Measurements from ENCODE around the gene PER3.

DNA sequence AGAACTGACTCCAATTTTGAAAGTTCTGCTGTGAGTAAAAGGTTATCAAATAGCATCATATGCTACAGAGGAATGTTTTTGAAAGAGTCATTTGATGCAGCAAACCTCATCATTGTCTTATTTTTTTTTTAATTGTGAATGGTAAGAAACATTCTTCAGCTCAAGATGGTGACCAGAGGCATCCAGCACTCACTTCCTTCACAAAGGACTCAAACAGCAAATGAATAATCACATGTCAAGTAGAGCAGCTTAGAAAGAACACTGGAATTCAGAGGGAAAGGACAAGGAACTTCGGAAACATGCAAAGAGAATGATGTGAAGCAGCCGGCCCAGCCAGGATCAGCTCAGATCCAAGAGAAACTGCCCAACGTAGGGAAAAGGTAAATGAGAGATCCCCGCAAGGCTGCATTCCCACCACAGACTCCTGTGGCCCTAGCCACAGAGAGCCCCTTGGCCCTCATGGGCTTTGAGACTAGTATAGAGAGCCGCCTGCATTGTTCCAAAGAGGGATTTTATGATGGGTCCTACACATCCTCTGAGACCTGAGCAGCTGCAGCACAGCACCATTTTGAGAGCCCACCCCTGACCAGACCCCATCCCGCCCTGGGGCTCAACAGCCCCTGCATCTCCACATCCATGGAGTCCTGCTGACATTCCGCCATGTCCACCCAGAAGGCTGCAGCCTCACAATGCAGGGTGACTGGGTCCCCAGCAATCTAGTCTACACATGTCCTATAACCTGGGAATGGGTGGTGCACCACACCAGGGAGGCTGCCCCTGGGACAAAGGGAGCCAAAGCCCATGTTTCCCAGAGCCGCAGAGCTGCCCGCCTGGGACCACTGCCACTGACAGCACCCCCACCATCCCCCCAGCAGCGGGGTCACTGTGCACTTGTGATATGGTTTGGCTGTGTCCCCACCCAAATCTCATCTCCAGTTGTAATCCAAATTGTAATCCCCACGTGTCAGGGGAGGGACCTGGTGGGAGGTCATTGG, 90.0 kb downstream of the PER3 start:
- TF ChIP-seq POLR2A (IDR thresholded peaks at IDR 0.05) = no peak
- TF ChIP-seq, protein P1, sequence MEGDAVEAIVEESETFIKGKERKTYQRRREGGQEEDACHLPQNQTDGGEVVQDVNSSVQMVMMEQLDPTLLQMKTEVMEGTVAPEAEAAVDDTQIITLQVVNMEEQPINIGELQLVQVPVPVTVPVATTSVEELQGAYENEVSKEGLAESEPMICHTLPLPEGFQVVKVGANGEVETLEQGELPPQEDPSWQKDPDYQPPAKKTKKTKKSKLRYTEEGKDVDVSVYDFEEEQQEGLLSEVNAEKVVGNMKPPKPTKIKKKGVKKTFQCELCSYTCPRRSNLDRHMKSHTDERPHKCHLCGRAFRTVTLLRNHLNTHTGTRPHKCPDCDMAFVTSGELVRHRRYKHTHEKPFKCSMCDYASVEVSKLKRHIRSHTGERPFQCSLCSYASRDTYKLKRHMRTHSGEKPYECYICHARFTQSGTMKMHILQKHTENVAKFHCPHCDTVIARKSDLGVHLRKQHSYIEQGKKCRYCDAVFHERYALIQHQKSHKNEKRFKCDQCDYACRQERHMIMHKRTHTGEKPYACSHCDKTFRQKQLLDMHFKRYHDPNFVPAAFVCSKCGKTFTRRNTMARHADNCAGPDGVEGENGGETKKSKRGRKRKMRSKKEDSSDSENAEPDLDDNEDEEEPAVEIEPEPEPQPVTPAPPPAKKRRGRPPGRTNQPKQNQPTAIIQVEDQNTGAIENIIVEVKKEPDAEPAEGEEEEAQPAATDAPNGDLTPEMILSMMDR (IDR thresholded peaks at IDR 0.05) = no peak

Measured in right lobe of liver (tissue), 4 donors.